AG04450 (cell line): ENCODE measurements around the gene GET4. TPM values are rescaled to one million over a fixed set of nuclear protein-coding genes. Genes with fewer than 3 reads are reported as not detected.

Source experiments
- CTCF ChIA-PET: fragments of 300-600, 350-600 bp; formaldehyde crosslinking; extraction: SDS; loops from one replicate; lab custom pipeline; 2022; ENCODE audit warnings: antibody characterized with exemption, inconsistent platforms; lab: Charles Lee
- POLR2A ChIA-PET: fragments of 350-600 bp; formaldehyde crosslinking; extraction: SDS; loops from one replicate; lab custom pipeline; 2021; ENCODE audit warnings: antibody characterized with exemption, inconsistent platforms; lab: Yijun Ruan, JAX
- DNase-seq: peaks from one replicate; pipeline ENCODE4 v3.0.0-alpha.2; 2011; ENCODE audit warnings: low read depth, low spot score
- H3K27ac ChIP-seq: one replicate; pipeline ENCODE4 v1.5.1; 2012; ENCODE audit warnings: low read depth, low read length, control low read depth
- H3K27me3 ChIP-seq: one replicate; pipeline ENCODE4 v1.6.0; 2012; ENCODE audit warnings: low read length; ENCODE audit not compliant: control insufficient read depth, insufficient read depth
- H3K4me3 ChIP-seq: 2 replicates; pipeline ENCODE4 v1.5.1; 2011; ENCODE audit warnings: mild to moderate bottlenecking, low read depth, low read length, control low read depth
- H3K9me3 ChIP-seq: 2 replicates; pipeline ENCODE4 v1.5.1; 2012; ENCODE audit warnings: low read length; ENCODE audit not compliant: control insufficient read depth, insufficient read depth
- CTCF ChIP-seq: IDR thresholded peaks from 2 replicates; pipeline ENCODE4 v1.5.1; 2011; ENCODE audit warnings: low read depth, low read length, control low read depth, inconsistent platforms
- polyA plus RNA-seq: library from polyadenylated mRNA; depleted of rRNA; stranded (reverse); fragments of >200 nt; gene quantifications from 2 replicates; pipeline ENCODE4 v1.2.3, GENCODE V29; 2011

The GET4 gene
- polyA plus RNA-seq, 1 experiment, result 13.9 TPM

GRCh38 chr7:885261-885892 is 9.0 kb downstream of the GET4 start:
- POLR2A ChIA-PET, result no interaction called here
- H3K27ac ChIP-seq, result no peak overlapping the region
- H3K4me3 ChIP-seq, result no peak overlapping the region
- no peak for DNase-seq
- no peaks in the 10 kb centered on the region; the same call in 1 of the 2 replicates for H3K9me3 ChIP-seq
- CTCF ChIA-PET, result no interaction called here
- TF ChIP-seq CTCF, result no peak
- no peaks in the 10 kb centered on the region for H3K27me3 ChIP-seq

GRCh38 chr7:885893-886625 is 9.7 kb downstream of the GET4 start:
- POLR2A ChIA-PET, result no interaction called here
- no peak for TF ChIP-seq CTCF
- DNase-seq, result no peak
- H3K4me3 ChIP-seq, result no peak overlapping the region
- H3K27ac ChIP-seq, result no peak overlapping the region
- H3K9me3 ChIP-seq, result no peaks in the 10 kb centered on the region; the same call in 1 of the 2 replicates
- CTCF ChIA-PET, result no interaction called here
- no peaks in the 10 kb centered on the region for H3K27me3 ChIP-seq

- POLR2A ChIA-PET, result no interaction called here
- Histone ChIP-seq H3K4me3 (no peak overlapping the region), H3K9me3 (peaks cover 3% of the 10 kb centered on the region; the same call in 1 of the 2 replicates), H3K27me3 (no peaks in the 10 kb centered on the region), H3K27ac (no peak overlapping the region)
- TF ChIP-seq CTCF, result no peak
- CTCF ChIA-PET, result no interaction called here
- no peak for DNase-seq
Observed at GRCh38 chr7:886626-887487, 10.5 kb downstream of the GET4 start.

DNA sequence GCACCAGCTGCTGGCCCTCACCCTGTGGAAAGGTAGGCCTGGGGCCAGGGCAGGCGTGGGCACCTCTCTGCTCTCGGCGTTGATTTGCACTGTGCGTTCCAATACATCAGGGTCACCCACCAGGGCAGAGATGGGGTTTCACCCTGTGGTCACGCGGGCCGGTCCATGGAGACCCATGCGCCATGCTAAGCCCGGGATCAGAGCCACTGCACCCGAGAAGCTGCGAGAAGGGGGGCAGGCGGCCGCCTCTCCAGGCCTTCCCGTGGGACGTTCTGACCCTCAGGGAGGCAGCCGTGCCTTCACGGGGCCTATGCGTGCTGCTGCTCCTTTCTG is 11.1 kb downstream of the GET4 start:
- H3K4me3 ChIP-seq, result no peak overlapping the region
- POLR2A ChIA-PET, result no interaction called here
- no peak overlapping the region for H3K27ac ChIP-seq
- no peak for TF ChIP-seq CTCF
- CTCF ChIA-PET, result no interaction called here
- no peaks in the 10 kb centered on the region for H3K27me3 ChIP-seq
- DNase-seq, result no peak
- peaks cover 5% of the 10 kb centered on the region; the same call in 1 of the 2 replicates for H3K9me3 ChIP-seq
